Liver (tissue), 9 donors: ENCODE data around the gene FAM171A1. TPM values are rescaled to one million over a fixed set of nuclear protein-coding genes. Genes with fewer than 3 reads are reported as not detected.

Source experiments
- DNase-seq: peaks from one replicate; pipeline ENCODE4 v3.0.0-alpha.2; 2017; ENCODE audit warnings: low spot score
- H3K27ac ChIP-seq, 2 donors: one replicate each; pipeline ENCODE4 v1.7.0; 2013; ENCODE audit warnings: inconsistent platforms in 2 of 2, low read length in 2 of 2, control low read depth in 1 of 2, low read depth in 1 of 2, mild to moderate bottlenecking in 1 of 2
- H3K27me3 ChIP-seq, 4 donors: one replicate each; pipeline versions ENCODE4 v1.6.1 to v1.7.0; 2013; ENCODE audit warnings: low read length in 3 of 4, inconsistent platforms in 1 of 4, mild to moderate bottlenecking in 1 of 4, moderate library complexity in 1 of 4; ENCODE audit not compliant: control insufficient read depth in 4 of 4, insufficient read depth in 4 of 4
- H3K36me3 ChIP-seq, 4 donors: one replicate each; pipeline versions ENCODE4 v1.6.1 to v1.7.0; 2013; ENCODE audit warnings: low read length in 3 of 4, mild to moderate bottlenecking in 3 of 4, low read depth in 1 of 4, moderate library complexity in 1 of 4; ENCODE audit not compliant: control insufficient read depth in 4 of 4, insufficient read depth in 3 of 4
- H3K4me1 ChIP-seq, 4 donors: one replicate each; pipeline versions ENCODE4 v1.6.1 to v1.7.0; 2013; ENCODE audit warnings: low read length in 3 of 4, mild to moderate bottlenecking in 3 of 4, moderate library complexity in 1 of 4; ENCODE audit not compliant: control insufficient read depth in 4 of 4, insufficient read depth in 4 of 4
- H3K4me3 ChIP-seq, 3 donors: one replicate each; pipeline versions ENCODE4 v1.6.1 to v1.7.0; 2013; ENCODE audit warnings: low read length in 3 of 3, control low read depth in 1 of 3, low read depth in 1 of 3, mild to moderate bottlenecking in 1 of 3
- H3K9ac ChIP-seq, 2 donors: one replicate each; pipeline ENCODE4 v1.7.0; 2013; ENCODE audit warnings: low read length in 2 of 2, mild to moderate bottlenecking in 2 of 2, moderate library complexity in 2 of 2, control low read depth in 1 of 2, low read depth in 1 of 2
- H3K9me3 ChIP-seq, 4 donors: one replicate each; pipeline versions ENCODE4 v1.6.1 to v1.7.0; 2013; ENCODE audit warnings: low read length in 3 of 4; ENCODE audit not compliant: control insufficient read depth in 4 of 4
- CTCF ChIP-seq: fragments of 150-350 bp; IDR thresholded peaks from 2 replicates; pipeline ENCODE4 v1.5.1; 2017; ENCODE audit warnings: improper control_type of control experiment, low read depth, low read length; ENCODE audit not compliant: missing input control
- EGR1 ChIP-seq, 2 donors: IDR thresholded peaks; 2 replicates each; pipeline ENCODE4 v1.6.1; 2016 to 2018; ENCODE audit warnings: antibody characterized with exemption in 2 of 2, low read depth in 2 of 2
- FOXA1 ChIP-seq: IDR thresholded peaks from 2 replicates; pipeline ENCODE4 v1.6.1; 2016; ENCODE audit warnings: antibody characterized with exemption
- FOXA2 ChIP-seq: IDR thresholded peaks from 2 replicates; pipeline ENCODE4 v1.6.1; 2016; ENCODE audit warnings: antibody characterized with exemption
- HNF4A ChIP-seq, 2 donors: conservative IDR thresholded peaks; 2 replicates each; pipeline ENCODE4 v1.6.1; 2016; ENCODE audit warnings: antibody characterized with exemption in 2 of 2, mild to moderate bottlenecking in 2 of 2
- HNF4G ChIP-seq: IDR thresholded peaks from 2 replicates; pipeline ENCODE4 v1.6.1; 2016; ENCODE audit warnings: antibody characterized with exemption
- RAD21 ChIP-seq, 2 donors: IDR thresholded peaks; 2 replicates each; pipeline ENCODE4 v1.6.1; 2016; ENCODE audit warnings: antibody characterized with exemption in 2 of 2, mild to moderate bottlenecking in 2 of 2
- SP1 ChIP-seq: IDR thresholded peaks from 2 replicates; pipeline ENCODE4 v1.6.1; 2018; ENCODE audit warnings: antibody characterized with exemption, mild to moderate bottlenecking
- TAF1 ChIP-seq: conservative IDR thresholded peaks from 2 replicates; pipeline ENCODE4 v1.6.1; 2016; ENCODE audit warnings: antibody characterized with exemption, mild to moderate bottlenecking
- YY1 ChIP-seq: IDR thresholded peaks from 2 replicates; pipeline ENCODE4 v1.6.1; 2016; ENCODE audit warnings: antibody characterized with exemption, mild to moderate bottlenecking
- ZBTB33 ChIP-seq: IDR thresholded peaks from 2 replicates; pipeline ENCODE4 v1.6.1; 2016; ENCODE audit warnings: antibody characterized with exemption
- WGBS: extraction: QIAGEN DNeasy Blood & Tissue Kit; methylation state at CpG from one replicate; pipeline ENCODE4 v1.1.7; 2013; 5-methylcytosine and 5-hydroxymethylcytosine counted together
- polyA plus RNA-seq, 2 donors: library from polyadenylated mRNA; stranded (reverse) in 1 of 2; unstranded in 1 of 2; fragments of 200-250 nt in 1 of 2; fragments of >200 nt in 1 of 2; fragmentation: Nextera tagmentation in 1 of 2; extraction: Ambion mirVana in 1 of 2; gene quantifications; one replicate each; pipeline versions ENCODE4 v1.2.1 to v1.2.3, GENCODE V29; 2013 to 2015
- total RNA-seq, 2 donors: library from RNA; depleted of rRNA; stranded (reverse); fragments of >200 nt; gene quantifications; one replicate each; pipeline ENCODE4 v1.2.3, GENCODE V29; 2014
- TF ChIP-seq, protein P1 (sequence below): IDR thresholded peaks from 2 replicates; pipeline ENCODE4 v1.6.1; 2016; ENCODE audit warnings: antibody characterized with exemption
- donor health status: healthy.
- donor health status: healthy.
- donor health status: healthy.
- donor health status: healthy.
- donor health status: healthy.

The FAM171A1 gene
- total and polyA plus RNA-seq, 4 donors, result 2.5 to 10.2 (median 7.7) TPM

GRCh38 chr10:15295537-15296325 lies 75.4 kb downstream of the FAM171A1 start:
- Histone ChIP-seq H3K36me3 (no peaks in the 10 kb centered on the region), H3K9me3 (no peaks in the 10 kb centered on the region), H3K27ac (no peak overlapping the region), H3K4me1 (no peaks in the 10 kb centered on the region), H3K27me3 (no peaks in the 10 kb centered on the region), H3K4me3 (no peak overlapping the region), H3K9ac (no peak overlapping the region)
- WGBS, result 88% methylated on average over 5 of the region's 5 CpGs
- TF ChIP-seq FOXA1 (no peak), HNF4A (conservative IDR thresholded peaks at IDR 0.05) (no peak), RAD21 (IDR thresholded peaks at IDR 0.05) (no peak), TAF1 (no peak), EGR1 (IDR thresholded peaks at IDR 0.05; ENCODE audit: low read depth in 2 of 2) (no peak), YY1 (no peak), SP1 (no peak), FOXA2 (no peak), ZBTB33 (no peak)
- DNase-seq, result no peak

DNA sequence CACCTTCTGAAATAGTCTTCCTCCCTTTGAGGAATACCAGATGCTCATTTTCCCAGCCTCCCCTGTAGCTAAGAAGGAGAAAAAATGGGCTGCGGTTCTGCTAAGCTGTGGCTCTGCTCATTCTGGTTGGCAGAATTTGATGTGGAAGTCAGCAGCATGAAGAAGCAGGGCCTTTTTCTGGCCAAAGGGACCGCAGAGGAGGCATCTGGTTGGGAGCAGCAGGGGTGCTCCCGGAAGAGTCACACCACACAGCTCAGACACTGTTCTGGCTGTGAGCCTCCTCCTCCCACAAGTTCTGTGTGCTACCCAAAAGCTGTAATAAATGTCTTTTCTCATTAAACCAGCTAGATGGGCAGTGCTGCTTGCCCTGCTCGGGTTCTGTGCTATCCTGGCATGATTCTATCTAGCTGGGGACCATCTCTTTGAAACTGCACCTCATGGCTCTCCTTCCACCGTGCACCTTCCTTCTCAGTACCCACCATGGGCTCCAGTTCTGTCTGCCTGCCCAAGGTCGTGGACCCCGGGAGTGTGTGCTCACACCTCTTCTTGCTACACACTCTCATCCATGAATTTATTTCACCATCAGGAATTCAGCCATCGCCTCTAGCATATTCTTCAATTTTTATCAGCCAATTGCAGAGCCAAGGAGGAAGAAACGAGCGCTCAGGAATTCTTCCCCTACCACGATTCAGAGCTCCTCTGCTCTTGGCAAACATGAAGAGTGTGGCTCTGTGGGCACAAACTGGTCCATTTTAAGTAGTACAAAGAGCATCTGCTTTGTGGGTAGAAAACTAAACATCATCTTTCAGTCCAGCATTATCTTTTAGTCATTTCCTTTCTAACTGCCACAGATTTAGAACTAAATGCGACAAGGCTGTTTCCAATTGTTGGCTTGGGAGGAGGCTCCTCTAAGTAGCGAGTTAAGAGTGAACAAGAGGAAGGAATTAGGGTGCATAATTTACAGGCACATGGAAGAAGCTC lies 76.9 kb downstream of the FAM171A1 start:
- Histone ChIP-seq H3K9ac (no peak overlapping the region), H3K36me3 (no peaks in the 10 kb centered on the region), H3K27me3 (no peaks in the 10 kb centered on the region), H3K4me3 (no peak overlapping the region), H3K9me3 (no peaks in the 10 kb centered on the region), H3K27ac (no peak overlapping the region), H3K4me1 (no peaks in the 10 kb centered on the region)
- DNase-seq, result no peak
- TF ChIP-seq ZBTB33, result no peak
- TF ChIP-seq, protein P1, sequence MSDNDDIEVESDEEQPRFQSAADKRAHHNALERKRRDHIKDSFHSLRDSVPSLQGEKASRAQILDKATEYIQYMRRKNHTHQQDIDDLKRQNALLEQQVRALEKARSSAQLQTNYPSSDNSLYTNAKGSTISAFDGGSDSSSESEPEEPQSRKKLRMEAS, result no peak
- TF ChIP-seq FOXA2, result no peak
- no peak for TF ChIP-seq HNF4G
- no peak for TF ChIP-seq SP1
- WGBS, result 74% methylated on average over 13 of the region's 13 CpGs

DNA sequence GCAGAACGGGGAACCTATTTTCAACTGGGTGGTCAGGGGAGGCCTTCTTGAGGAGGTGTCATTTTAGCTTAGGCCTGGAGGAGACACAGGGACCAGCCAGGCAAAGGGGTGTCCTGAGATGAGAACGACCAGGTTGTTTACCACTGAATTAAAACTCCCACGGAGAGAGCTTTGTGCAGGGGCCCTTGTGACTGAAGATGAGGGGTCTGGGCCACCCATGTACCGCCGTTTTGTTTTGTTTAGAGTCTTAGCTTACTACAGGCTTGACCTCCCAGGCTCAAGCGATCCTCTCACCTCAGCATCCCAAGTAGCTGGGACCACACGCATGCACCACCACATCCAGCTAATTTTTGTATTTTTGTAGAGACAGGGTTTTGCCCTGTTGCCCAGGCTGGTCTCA lies 80.4 kb downstream of the FAM171A1 start:
- no peak overlapping the region for H3K4me3 ChIP-seq
- no peak for DNase-seq
- no peaks in the 10 kb centered on the region for H3K27me3 ChIP-seq
- no peaks in the 10 kb centered on the region for H3K36me3 ChIP-seq
- H3K9me3 ChIP-seq, result no peaks in the 10 kb centered on the region
- H3K4me1 ChIP-seq, result no peaks in the 10 kb centered on the region
- WGBS, result 91% methylated on average over 7 of the region's 7 CpGs
- no peak overlapping the region for H3K27ac ChIP-seq
- no peak overlapping the region for H3K9ac ChIP-seq
- TF ChIP-seq RAD21 (IDR thresholded peaks at IDR 0.05), result no peak
- TF ChIP-seq CTCF, result no peak
- TF ChIP-seq ZBTB33, result no peak
- TF ChIP-seq FOXA1, result no peak
